Small intestine (tissue), 7 donors: ENCODE results near the gene PCNX3. TPM values are rescaled to one million over a fixed set of nuclear protein-coding genes. Genes with fewer than 3 reads are reported as not detected.
A peak's percentile ranks its signal among the peaks of the same experiment; 100 is the strongest.

ENCODE experiments used
- DNase-seq, 2 donors: peaks; one replicate each; pipeline versions ENCODE4 v3.0.0 to v3.0.0-alpha.2; 2013
- FAIRE-seq: peaks from 2 replicates; lab custom pipeline; 2012; peaks lifted over from hg19 to GRCh38; lab: Jason Lieb, UNC
- H3K27ac ChIP-seq, 3 donors: one replicate each; pipeline ENCODE4 v1.5.1; 2013; ENCODE audit warnings: low read length in 2 of 3, mild to moderate bottlenecking in 2 of 3, control low read depth in 1 of 3, inconsistent platforms in 1 of 3, low read depth in 1 of 3, moderate library complexity in 1 of 3
- H3K27me3 ChIP-seq, 3 donors: one replicate each; pipeline ENCODE4 v1.6.1; 2013; ENCODE audit warnings: low read length in 3 of 3, inconsistent platforms in 1 of 3; ENCODE audit not compliant: control insufficient read depth in 3 of 3, insufficient read depth in 3 of 3
- H3K36me3 ChIP-seq, 3 donors: one replicate each; pipeline ENCODE4 v1.6.1; 2013; ENCODE audit warnings: low read length in 3 of 3, inconsistent platforms in 1 of 3, low read depth in 1 of 3, mild to moderate bottlenecking in 1 of 3, moderate library complexity in 1 of 3; ENCODE audit not compliant: control insufficient read depth in 3 of 3, insufficient read depth in 2 of 3
- H3K4me1 ChIP-seq, 3 donors: one replicate each; pipeline ENCODE4 v1.6.1; 2013; ENCODE audit warnings: low read length in 2 of 3, inconsistent platforms in 1 of 3, low read depth in 1 of 3, mild to moderate bottlenecking in 1 of 3, moderate library complexity in 1 of 3; ENCODE audit not compliant: control insufficient read depth in 3 of 3, insufficient read depth in 2 of 3
- H3K4me3 ChIP-seq, 3 donors: one replicate each; pipeline ENCODE4 v1.5.1; 2013; ENCODE audit warnings: low read length in 3 of 3, control low read depth in 1 of 3, inconsistent platforms in 1 of 3, low read depth in 1 of 3, mild to moderate bottlenecking in 1 of 3, moderate library complexity in 1 of 3
- H3K9me3 ChIP-seq, 2 donors: one replicate each; pipeline ENCODE4 v1.6.1; 2013; ENCODE audit warnings: low read depth in 1 of 2, low read length in 1 of 2; ENCODE audit not compliant: control insufficient read depth in 2 of 2, insufficient read depth in 1 of 2
- WGBS, 3 donors: extraction: QIAGEN DNeasy Blood & Tissue Kit; methylation state at CpG; one replicate each; pipeline ENCODE4 v1.1.7; 2013; 5-methylcytosine and 5-hydroxymethylcytosine counted together
- polyA plus RNA-seq, 4 donors: library from polyadenylated mRNA; stranded (reverse) in 3 of 4; unstranded in 1 of 4; fragments of 200-250 nt in 3 of 4; fragments of 120-200 nt in 1 of 4; gene quantifications; one replicate each; pipeline versions ENCODE4 v1.2.1 to v1.2.3, GENCODE V29; 2013
- donor health status: healthy with polysubstance abuse.
- donor health status: control.
- donor health status: control.
- donor health status: Bipolar disorder and iron deficiency.
- donor health status: healthy.

The PCNX3 gene
- polyA plus RNA-seq, 4 donors = 12.7 to 27.5 (median 22.1) TPM

- 41 to 55% (median 52%) methylated on average over 10 of the region's 10 CpGs for WGBS, 3 donors
- Histone ChIP-seq H3K27me3 (no peaks in the 10 kb centered on the region), H3K4me3 (peak overlapping the region in 2 of 3 donors; percentile 91 to 98), H3K27ac (peak overlapping the region in 2 of 3 donors; percentile 8 to 73), H3K4me1 (peaks cover 0 to 48% (median 14%) of the 10 kb centered on the region in 3 donors), H3K9me3 (no peaks in the 10 kb centered on the region), H3K36me3 (peaks cover 9 to 71% (median 10%) of the 10 kb centered on the region in 3 donors)
- DNase-seq = no peak
- FAIRE-seq = no peak
Measured at GRCh38 chr11:65611028-65611757, 4.4 kb upstream of the PCNX3 start.

DNA sequence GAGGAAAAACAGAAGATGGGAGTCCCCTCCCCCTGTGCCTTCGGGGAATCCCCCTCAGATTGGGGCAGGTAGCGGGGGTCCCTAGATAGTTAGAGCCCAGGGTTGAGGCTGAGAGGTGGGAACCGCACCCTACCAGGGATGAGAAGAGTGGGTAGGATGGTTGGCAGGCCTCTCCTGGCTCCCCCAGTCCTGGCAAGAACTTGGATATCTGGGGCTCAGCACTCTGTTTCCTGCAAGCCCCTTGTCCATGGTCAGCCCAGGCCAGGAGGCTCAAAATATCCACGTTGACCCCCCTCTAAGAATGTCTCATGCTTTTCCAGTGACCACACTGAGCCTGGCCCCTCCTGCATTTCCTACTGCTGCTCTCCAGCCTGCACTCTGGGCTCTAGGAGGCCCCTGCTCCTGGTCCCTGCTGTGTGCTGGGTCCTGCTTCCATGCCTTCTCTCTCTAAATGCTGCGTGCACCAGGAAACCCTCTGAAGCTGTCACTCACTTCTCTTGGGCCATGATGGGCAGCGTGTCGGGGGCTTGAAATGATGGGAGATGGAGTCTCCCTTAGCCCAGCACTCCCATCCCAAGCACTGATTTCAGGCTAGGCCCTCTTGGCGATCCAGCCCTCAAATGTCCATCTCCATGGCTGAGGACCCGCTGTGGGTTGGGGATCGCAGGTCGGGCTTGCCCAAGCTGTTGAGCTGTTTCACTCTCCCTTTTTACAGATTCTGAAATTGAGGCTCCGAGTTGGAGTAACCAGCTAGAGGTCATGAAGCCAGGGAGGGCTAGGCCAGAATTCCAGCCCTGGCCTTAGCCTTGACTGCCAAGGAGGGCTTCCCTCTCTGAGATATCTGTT lies 3.6 kb upstream of the PCNX3 start:
- H3K27ac ChIP-seq = peak overlapping the region in 2 of 3 donors; percentile 8 to 70
- H3K4me1 ChIP-seq = peaks cover 3 to 48% (median 14%) of the 10 kb centered on the region in 3 donors
- peak overlapping the region in 2 of 3 donors; percentile 91 to 98 for H3K4me3 ChIP-seq
- DNase-seq = no peak
- WGBS, 3 donors = 56 to 63% (median 57%) methylated on average over 12 of the region's 12 CpGs
- H3K27me3 ChIP-seq = no peaks in the 10 kb centered on the region
- H3K36me3 ChIP-seq = peaks cover 6 to 63% (median 6%) of the 10 kb centered on the region in 3 donors
- no peak for FAIRE-seq
- no peaks in the 10 kb centered on the region for H3K9me3 ChIP-seq

DNA sequence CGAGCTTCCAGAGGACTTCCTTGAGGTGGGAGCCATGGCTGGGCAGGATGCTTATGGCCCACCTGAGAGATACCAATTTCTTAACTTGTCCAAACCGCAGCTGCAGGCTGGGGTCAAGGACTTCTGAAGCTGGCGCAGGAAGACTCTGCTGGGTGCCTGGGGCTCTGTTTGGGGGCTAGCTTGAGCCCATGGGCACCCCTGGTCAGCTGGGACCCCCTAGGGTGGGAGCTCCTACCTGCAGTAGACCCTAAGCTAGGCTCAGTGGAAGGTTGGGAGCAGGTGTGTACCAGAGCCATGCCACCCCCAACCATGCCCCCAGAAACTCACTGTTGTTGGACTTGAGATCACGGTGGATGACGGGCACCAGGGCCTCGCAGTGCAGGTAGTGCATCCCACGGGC lies 2.9 kb upstream of the PCNX3 start:
- Histone ChIP-seq H3K9me3 (no peaks in the 10 kb centered on the region), H3K4me1 (peaks cover 3 to 47% (median 14%) of the 10 kb centered on the region in 3 donors), H3K36me3 (peaks cover 4 to 64% (median 9%) of the 10 kb centered on the region in 3 donors), H3K27me3 (no peaks in the 10 kb centered on the region), H3K27ac (peak overlapping the region in 1 of 3 donors; percentile 70), H3K4me3 (peak overlapping the region; percentile 91 to 98 (median 95))
- FAIRE-seq (no peak), DNase-seq (no peak)
- 9 to 33% (median 29%) methylated on average over 7 of the region's 7 CpGs for WGBS, 3 donors

DNA sequence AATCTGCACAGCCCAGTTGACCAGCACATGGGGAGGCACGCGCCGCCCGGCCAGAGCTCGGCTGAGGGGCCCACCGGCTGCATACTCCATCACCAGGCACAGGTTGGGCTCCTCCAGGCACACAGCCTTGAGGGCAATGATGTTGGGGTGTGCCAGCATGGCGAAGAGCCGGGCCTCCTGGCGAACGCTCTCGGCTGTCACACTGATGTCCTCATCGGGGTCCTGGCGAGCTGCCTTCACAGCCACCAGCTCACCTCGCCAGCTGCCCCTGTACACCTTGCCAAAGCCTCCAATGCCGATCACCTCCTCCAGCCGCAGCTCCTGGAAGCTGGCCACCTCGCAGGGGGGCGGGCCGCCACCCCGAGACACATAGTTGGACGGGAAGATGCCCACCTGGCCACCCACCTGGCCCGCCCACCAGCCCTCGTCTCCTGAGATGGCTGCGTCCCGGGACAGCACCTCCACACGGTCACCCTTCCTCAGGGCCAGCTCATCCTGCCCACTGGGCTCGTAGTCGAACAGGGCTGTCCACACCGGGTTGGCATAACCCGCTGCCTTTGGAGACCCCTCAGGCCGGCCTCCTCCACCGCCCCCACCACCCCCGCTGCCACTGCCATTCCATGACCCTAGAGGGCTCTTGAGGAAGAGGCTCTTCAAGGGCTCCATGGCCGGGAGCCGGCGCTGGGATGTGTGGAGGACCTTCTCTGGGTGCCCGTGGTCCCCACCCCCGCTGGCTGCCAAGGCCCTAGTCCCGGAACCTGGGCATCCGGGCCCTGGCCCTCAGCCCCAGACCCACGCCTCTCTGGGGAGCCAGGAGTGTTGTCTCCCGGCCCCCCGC lies 2.3 kb upstream of the PCNX3 start:
- Histone ChIP-seq H3K4me3 (peak overlapping the region; percentile 91 to 98 (median 95)), H3K27ac (peak overlapping the region; percentile 86 to 98 (median 95)), H3K36me3 (peaks cover 5 to 64% (median 10%) of the 10 kb centered on the region in 3 donors), H3K4me1 (peaks cover 3 to 44% (median 14%) of the 10 kb centered on the region in 3 donors), H3K27me3 (no peaks in the 10 kb centered on the region), H3K9me3 (no peaks in the 10 kb centered on the region)
- no peak for FAIRE-seq
- DNase-seq = no peak
- WGBS, 3 donors = 2 to 18% (median 8%) methylated on average over 34 to 43 of the region's 43 CpGs

- H3K36me3 ChIP-seq = peaks cover 15 to 65% (median 19%) of the 10 kb centered on the region in 3 donors
- H3K9me3 ChIP-seq = no peaks in the 10 kb centered on the region
- H3K27ac ChIP-seq = peak overlapping the region; percentile 77 to 98 (median 95)
- DNase-seq = peak in 1 of 2 donors; percentile 45
- H3K27me3 ChIP-seq = no peaks in the 10 kb centered on the region
- H3K4me1 ChIP-seq = peaks cover 3 to 31% (median 12%) of the 10 kb centered on the region in 3 donors
- FAIRE-seq = no peak
- peak overlapping the region; percentile 75 to 91 (median 85) for H3K4me3 ChIP-seq
- 0 to 1% (median 0%) methylated on average over 24 to 50 of the region's 50 CpGs for WGBS, 3 donors
Measured at GRCh38 chr11:65615950-65616574, 486 bp downstream of the PCNX3 start.

DNA sequence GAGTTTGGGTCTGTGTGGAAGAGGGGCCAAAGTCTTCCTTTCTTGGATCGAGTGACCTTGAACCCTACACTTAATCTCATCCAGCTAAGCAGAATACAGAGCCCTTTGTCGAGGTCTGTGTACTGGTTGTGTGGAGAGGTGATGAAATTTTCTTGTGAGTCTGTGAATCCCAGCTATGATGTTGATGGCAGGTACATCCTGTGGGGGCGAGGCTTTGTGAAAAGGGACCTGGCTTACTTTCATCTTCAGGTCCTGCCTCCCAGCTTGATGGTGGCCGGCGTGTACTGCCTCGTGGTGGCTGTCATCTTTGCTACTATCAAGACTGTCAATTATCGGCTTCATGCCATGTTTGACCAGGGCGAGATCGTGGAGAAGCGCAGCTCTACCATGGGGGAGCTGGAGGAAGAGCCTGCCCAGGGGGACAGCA lies 1.0 kb downstream of the PCNX3 start:
- DNase-seq (peak in 1 of 2 donors; percentile 51), FAIRE-seq (no peak)
- no peaks in the 10 kb centered on the region for H3K27me3 ChIP-seq
- H3K36me3 ChIP-seq = peaks cover 15 to 65% (median 20%) of the 10 kb centered on the region in 3 donors
- peak overlapping the region; percentile 75 to 91 (median 85) for H3K4me3 ChIP-seq
- peak overlapping the region in 2 of 3 donors; percentile 1 to 31 for H3K27ac ChIP-seq
- 20 to 52% (median 29%) methylated on average over 10 of the region's 10 CpGs for WGBS, 3 donors
- no peaks in the 10 kb centered on the region for H3K9me3 ChIP-seq
- peaks cover 3 to 26% (median 10%) of the 10 kb centered on the region in 3 donors for H3K4me1 ChIP-seq

- WGBS, 3 donors = 87 to 92% (median 92%) methylated on average over 17 of the region's 17 CpGs
- Histone ChIP-seq H3K36me3 (peaks cover 15 to 65% (median 20%) of the 10 kb centered on the region in 3 donors), H3K27ac (no peak overlapping the region), H3K4me1 (peaks cover 3 to 18% (median 5%) of the 10 kb centered on the region in 3 donors), H3K27me3 (no peaks in the 10 kb centered on the region), H3K9me3 (no peaks in the 10 kb centered on the region), H3K4me3 (no peak overlapping the region)
- FAIRE-seq (no peak), DNase-seq (no peak)
Measured at GRCh38 chr11:65617136-65617850, 1.7 kb downstream of the PCNX3 start.
